ENCODE data around the gene HSPA4. TPM values are rescaled to one million over a fixed set of nuclear protein-coding genes. Genes with fewer than 3 reads are reported as not detected.
"Not testable (repeated sequence)": the region's sequence is repeated elsewhere in the genome, so short reads cannot be mapped to it uniquely, and the experiment has no call there.

HSPA4 gene
- total and polyA plus RNA-seq, 4 donors, result 22.1 to 39.7 (median 31.9) TPM

DNA sequence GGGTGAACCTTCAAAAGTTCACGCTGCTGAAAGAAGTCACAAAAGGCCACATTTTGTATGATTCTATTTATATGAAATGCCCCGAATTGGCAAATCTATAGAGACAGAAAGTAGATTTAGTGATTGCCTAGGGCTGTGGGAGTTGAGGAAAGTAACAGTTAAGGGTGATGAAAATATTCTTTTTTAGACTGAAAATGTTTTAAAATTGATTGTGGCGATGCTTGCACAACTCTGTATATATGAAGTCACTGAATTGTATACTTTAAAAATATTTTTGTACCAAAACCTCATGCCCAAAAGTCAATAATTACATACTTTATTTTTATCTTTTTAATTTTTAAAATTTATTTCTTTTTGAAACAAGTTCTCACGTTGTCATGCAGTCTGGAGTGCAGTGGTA lies 30.3 kb downstream of the HSPA4 start:
- Histone ChIP-seq H3K27ac (ENCODE audit: low read depth in 1 of 2, low read length in 2 of 2) (no peak overlapping the region), H3K4me1 (ENCODE audit: control insufficient read depth in 4 of 4, insufficient read depth in 4 of 4, low read length in 3 of 4) (no peaks in the 10 kb centered on the region), H3K27me3 (ENCODE audit: control insufficient read depth in 4 of 4, insufficient read depth in 4 of 4, low read length in 3 of 4) (no peaks in the 10 kb centered on the region), H3K36me3 (ENCODE audit: control insufficient read depth in 4 of 4, insufficient read depth in 3 of 4, low read depth in 1 of 4, low read length in 3 of 4) (peaks cover 1 to 17% (median 11%) of the 10 kb centered on the region in 4 donors), H3K4me3 (ENCODE audit: low read depth in 1 of 3, low read length in 3 of 3) (no peak overlapping the region), H3K9me3 (ENCODE audit: control insufficient read depth in 4 of 4, low read length in 3 of 4) (no peaks in the 10 kb centered on the region), H3K9ac (ENCODE audit: low read depth in 1 of 2, low read length in 2 of 2) (no peak overlapping the region)
- 93% methylated on average over 4 of the region's 4 CpGs for WGBS
- DNase-seq (ENCODE audit: low spot score), result no peak
- TF ChIP-seq GABPA (IDR thresholded peaks at IDR 0.05 in 1 of 2, conservative IDR thresholded peaks at IDR 0.05 in 1 of 2) (no peak), FOXA1 (IDR thresholded peaks at IDR 0.05) (no peak), FOXA2 (IDR thresholded peaks at IDR 0.05) (no peak)

DNA sequence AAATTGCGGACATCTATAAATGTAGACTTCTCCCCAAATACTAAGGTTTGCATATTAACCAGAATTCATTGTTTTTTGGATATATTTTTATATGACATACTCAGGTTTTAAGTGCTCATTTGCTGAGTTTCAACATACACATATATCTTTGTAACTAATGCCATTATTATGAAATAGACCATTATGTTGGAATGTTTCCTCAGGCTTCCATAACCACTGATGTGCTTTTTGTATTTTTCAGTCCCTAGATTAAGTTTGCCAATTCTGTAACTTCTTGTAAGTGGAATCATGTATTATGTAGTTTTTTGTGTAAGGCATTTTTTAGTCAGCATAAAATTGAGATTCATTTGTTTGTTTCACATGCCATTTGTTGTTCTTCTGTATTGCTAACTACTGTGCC lies 32.1 kb downstream of the HSPA4 start:
- no peak overlapping the region for H3K4me3 ChIP-seq (ENCODE audit: low read depth in 1 of 3, low read length in 3 of 3)
- DNase-seq (ENCODE audit: low spot score), result no peak
- no peaks in the 10 kb centered on the region for H3K4me1 ChIP-seq (ENCODE audit: control insufficient read depth in 4 of 4, insufficient read depth in 4 of 4, low read length in 3 of 4)
- no peak overlapping the region for H3K9ac ChIP-seq (ENCODE audit: low read depth in 1 of 2, low read length in 2 of 2)
- H3K27me3 ChIP-seq (ENCODE audit: control insufficient read depth in 4 of 4, insufficient read depth in 4 of 4, low read length in 3 of 4), result no peaks in the 10 kb centered on the region
- no peaks in the 10 kb centered on the region for H3K9me3 ChIP-seq (ENCODE audit: control insufficient read depth in 4 of 4, low read length in 3 of 4)
- H3K36me3 ChIP-seq (ENCODE audit: control insufficient read depth in 4 of 4, insufficient read depth in 3 of 4, low read depth in 1 of 4, low read length in 3 of 4), result peaks cover 2 to 25% (median 18%) of the 10 kb centered on the region in 4 donors
- H3K27ac ChIP-seq (ENCODE audit: low read depth in 1 of 2, low read length in 2 of 2), result no peak overlapping the region
- WGBS, result 92% methylated on average over 1 of the region's 1 CpG
- TF ChIP-seq YY1 (IDR thresholded peaks at IDR 0.05), result no peak
- TF ChIP-seq NR2F2 (IDR thresholded peaks at IDR 0.05), result no peak
- no peak for TF ChIP-seq HNF4A (conservative IDR thresholded peaks at IDR 0.05)
- TF ChIP-seq TAF1 (conservative IDR thresholded peaks at IDR 0.05), result no peak
- no peak for TF ChIP-seq HNF4G (IDR thresholded peaks at IDR 0.05)
- TF ChIP-seq EGR1 (IDR thresholded peaks at IDR 0.05; ENCODE audit: low read depth in 2 of 2), result no peak
- TF ChIP-seq FOXA1 (IDR thresholded peaks at IDR 0.05), result no peak
- TF ChIP-seq, protein P1, sequence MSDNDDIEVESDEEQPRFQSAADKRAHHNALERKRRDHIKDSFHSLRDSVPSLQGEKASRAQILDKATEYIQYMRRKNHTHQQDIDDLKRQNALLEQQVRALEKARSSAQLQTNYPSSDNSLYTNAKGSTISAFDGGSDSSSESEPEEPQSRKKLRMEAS (IDR thresholded peaks at IDR 0.05), result no peak
- no peak for TF ChIP-seq SP1 (IDR thresholded peaks at IDR 0.05)
- TF ChIP-seq, protein P2, sequence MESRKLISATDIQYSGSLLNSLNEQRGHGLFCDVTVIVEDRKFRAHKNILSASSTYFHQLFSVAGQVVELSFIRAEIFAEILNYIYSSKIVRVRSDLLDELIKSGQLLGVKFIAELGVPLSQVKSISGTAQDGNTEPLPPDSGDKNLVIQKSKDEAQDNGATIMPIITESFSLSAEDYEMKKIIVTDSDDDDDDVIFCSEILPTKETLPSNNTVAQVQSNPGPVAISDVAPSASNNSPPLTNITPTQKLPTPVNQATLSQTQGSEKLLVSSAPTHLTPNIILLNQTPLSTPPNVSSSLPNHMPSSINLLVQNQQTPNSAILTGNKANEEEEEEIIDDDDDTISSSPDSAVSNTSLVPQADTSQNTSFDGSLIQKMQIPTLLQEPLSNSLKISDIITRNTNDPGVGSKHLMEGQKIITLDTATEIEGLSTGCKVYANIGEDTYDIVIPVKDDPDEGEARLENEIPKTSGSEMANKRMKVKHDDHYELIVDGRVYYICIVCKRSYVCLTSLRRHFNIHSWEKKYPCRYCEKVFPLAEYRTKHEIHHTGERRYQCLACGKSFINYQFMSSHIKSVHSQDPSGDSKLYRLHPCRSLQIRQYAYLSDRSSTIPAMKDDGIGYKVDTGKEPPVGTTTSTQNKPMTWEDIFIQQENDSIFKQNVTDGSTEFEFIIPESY (IDR thresholded peaks at IDR 0.05), result no peak
- TF ChIP-seq FOXA2 (IDR thresholded peaks at IDR 0.05), result no peak
- TF ChIP-seq, protein P3, sequence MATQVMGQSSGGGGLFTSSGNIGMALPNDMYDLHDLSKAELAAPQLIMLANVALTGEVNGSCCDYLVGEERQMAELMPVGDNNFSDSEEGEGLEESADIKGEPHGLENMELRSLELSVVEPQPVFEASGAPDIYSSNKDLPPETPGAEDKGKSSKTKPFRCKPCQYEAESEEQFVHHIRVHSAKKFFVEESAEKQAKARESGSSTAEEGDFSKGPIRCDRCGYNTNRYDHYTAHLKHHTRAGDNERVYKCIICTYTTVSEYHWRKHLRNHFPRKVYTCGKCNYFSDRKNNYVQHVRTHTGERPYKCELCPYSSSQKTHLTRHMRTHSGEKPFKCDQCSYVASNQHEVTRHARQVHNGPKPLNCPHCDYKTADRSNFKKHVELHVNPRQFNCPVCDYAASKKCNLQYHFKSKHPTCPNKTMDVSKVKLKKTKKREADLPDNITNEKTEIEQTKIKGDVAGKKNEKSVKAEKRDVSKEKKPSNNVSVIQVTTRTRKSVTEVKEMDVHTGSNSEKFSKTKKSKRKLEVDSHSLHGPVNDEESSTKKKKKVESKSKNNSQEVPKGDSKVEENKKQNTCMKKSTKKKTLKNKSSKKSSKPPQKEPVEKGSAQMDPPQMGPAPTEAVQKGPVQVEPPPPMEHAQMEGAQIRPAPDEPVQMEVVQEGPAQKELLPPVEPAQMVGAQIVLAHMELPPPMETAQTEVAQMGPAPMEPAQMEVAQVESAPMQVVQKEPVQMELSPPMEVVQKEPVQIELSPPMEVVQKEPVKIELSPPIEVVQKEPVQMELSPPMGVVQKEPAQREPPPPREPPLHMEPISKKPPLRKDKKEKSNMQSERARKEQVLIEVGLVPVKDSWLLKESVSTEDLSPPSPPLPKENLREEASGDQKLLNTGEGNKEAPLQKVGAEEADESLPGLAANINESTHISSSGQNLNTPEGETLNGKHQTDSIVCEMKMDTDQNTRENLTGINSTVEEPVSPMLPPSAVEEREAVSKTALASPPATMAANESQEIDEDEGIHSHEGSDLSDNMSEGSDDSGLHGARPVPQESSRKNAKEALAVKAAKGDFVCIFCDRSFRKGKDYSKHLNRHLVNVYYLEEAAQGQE (IDR thresholded peaks at IDR 0.05), result no peak

DNA sequence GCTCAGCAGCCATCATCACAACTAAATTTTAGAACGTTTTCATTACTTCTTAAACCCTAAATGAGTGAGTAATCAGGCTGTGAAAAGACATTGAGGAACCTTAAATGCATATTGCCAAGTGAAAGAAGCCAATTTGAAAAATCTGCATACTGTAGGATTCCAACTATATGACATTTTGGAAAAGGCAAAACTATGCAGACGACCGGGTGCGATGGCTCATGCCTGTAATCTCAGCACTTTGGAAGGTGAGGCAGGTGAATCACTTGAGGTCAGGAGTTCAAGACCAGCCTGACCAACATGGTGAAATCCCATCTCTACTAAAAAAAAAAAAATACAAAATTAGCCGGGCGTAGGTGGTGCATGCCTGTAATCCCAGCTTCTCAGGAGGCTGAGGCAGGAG lies 33.4 kb downstream of the HSPA4 start:
- not testable (repeated sequence) for H3K27ac ChIP-seq (ENCODE audit: low read depth in 1 of 2, low read length in 2 of 2); H3K9ac ChIP-seq (ENCODE audit: low read depth in 1 of 2, low read length in 2 of 2); H3K4me3 ChIP-seq (ENCODE audit: low read depth in 1 of 3, low read length in 3 of 3); H3K4me1 ChIP-seq (ENCODE audit: control insufficient read depth in 4 of 4, insufficient read depth in 4 of 4, low read length in 3 of 4); H3K27me3 ChIP-seq (ENCODE audit: control insufficient read depth in 4 of 4, insufficient read depth in 4 of 4, low read length in 3 of 4); H3K9me3 ChIP-seq (ENCODE audit: control insufficient read depth in 4 of 4, low read length in 3 of 4); DNase-seq (ENCODE audit: low spot score)
- H3K36me3 ChIP-seq (ENCODE audit: control insufficient read depth in 4 of 4, insufficient read depth in 3 of 4, low read depth in 1 of 4, low read length in 3 of 4), result peaks cover 4 to 36% (median 25%) of the 10 kb centered on the region in 4 donors
- 97% methylated on average over 6 of the region's 6 CpGs for WGBS

All from liver (tissue), 9 donors.